Testis (tissue), 2 donors: Measurements from ENCODE around the gene LYST.

ENCODE experiments used
- CTCF ChIP-seq, 3 experiments: fragments of 450-650 bp in 2 of 3; fragments of 200-600 bp in 1 of 3; sonication (generic) in 1 of 3; IDR thresholded peaks; one replicate each; pipeline ENCODE4 v1.5.1; 2016 to 2019; ENCODE audit warnings: antibody characterized with exemption in 3 of 3, mild to moderate bottlenecking in 2 of 3, moderate library complexity in 1 of 3
- POLR2A ChIP-seq: fragments of 450-650 bp; IDR thresholded peaks from one replicate; pipeline ENCODE4 v1.6.1; 2017; ENCODE audit warnings: antibody characterized with exemption, mild to moderate bottlenecking, moderate library complexity

DNA sequence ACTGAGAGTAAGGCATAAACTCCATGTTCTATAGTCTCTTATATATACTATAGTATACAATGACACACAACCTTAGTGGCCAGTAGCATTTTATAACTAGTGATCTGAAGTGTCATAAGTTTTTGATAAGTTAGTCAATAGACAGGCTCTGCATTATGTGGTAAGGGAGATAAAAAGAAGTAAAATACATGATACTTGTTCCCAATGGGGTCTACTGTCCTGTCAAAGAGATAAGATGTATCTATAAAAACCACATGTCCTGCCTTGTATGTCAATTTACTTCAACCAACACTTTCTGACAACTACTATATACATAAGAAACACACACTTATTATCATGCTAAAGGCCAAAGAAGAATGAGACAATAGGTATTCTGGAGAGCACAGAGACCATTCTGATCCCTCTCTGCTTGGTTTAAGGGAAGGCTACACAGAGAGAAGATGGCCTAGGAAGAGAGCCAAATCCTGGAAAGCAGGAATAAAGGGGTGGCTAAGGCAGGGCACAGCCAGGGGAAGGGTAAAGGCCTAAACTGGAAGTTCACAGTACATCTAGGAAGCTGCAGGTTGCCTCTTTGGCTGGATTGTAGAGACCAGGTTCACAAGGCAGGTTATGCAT, 91.4 kb downstream of the LYST start:
- no peak for TF ChIP-seq CTCF (IDR thresholded peaks at IDR 0.05)
- TF ChIP-seq POLR2A = no peak
